GM19372 (cell line): ENCODE results near the gene GANAB.
"Not testable (repeated sequence)": the region's sequence is repeated elsewhere in the genome, so short reads cannot be mapped to it uniquely, and the experiment has no call there.

Source experiments
- ATAC-seq: cut with Tn5 transposase; IDR thresholded peaks from one replicate; pipeline ENCODE4 v1.9.1; 2021; ENCODE audit warnings: mild to moderate bottlenecking, low read depth, moderate library complexity; ENCODE audit not compliant: unreplicated experiment

Gene GANAB

DNA sequence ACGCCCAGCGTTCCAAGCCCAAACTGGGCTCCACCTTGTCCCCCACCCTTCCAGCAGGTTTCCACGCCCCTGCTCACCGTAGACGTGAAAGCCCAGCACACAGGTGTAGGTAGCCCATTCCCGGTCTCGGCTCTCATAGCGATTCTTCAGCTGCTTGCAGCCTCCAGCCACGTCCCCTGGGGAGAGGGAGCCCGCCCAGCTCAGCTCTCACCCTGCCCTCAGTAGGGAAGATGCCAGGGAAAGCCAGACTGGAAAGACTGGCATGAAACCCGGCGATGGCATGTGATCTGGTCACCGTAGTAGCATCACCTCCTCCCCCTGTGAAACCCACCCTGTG is 43.4 kb downstream of the GANAB start:
- no peak for ATAC-seq

DNA sequence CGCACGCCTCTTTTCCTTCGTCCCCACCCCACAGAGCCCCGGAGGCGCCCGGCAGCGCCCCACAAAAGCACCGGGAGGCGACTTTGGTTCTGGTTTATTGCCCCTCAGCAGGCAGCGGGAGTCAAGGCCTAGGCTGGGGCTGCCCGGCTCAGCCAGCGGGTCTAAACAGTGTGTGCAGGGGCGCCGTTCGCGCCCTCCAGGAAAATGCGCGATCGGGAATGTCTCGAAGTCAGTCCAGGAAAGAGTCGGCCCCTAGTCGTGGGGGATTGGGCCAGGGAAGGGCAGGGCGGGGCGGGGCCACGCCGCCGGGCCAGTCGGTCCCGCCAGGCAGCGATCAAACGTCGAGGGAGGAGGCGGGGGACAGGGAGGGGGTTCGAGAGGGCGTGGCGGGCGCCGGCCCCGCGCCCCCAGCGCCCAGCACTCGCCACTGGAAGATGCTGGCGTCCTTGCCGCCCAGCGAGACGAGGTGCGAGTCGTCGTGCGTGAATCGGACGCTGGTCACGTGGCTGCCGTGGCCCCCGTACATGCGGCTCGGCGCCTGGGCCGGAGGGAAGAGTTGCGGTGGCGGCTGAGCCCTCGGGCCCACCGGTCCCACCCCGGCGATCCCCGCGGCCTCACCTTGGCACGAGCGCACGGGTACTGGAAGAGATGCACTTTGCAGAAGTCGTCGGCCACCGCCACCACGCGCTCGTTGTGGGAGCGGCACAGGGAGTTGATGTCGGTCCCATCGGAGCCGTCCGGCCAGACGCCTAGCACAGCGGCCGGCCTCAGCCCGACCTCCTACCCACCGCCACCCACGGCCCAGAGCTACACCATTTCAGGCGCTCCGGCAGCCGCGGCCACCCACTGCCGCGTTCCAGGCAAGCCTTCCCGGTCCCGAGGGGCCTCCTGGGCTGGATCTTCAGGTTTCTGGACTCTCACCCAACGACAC is 44.0 kb downstream of the GANAB start:
- ATAC-seq: no peak

- peak; percentile 74 for ATAC-seq
Observed at GRCh38 chr11:62601372-62602140, 44.9 kb downstream of the GANAB start, which contains the start of gene MTA2. Gene MTA2, minus strand, starts transcription at chr11:62601865. Its CDS starts 415 bp downstream, at chr11:62601450.

DNA sequence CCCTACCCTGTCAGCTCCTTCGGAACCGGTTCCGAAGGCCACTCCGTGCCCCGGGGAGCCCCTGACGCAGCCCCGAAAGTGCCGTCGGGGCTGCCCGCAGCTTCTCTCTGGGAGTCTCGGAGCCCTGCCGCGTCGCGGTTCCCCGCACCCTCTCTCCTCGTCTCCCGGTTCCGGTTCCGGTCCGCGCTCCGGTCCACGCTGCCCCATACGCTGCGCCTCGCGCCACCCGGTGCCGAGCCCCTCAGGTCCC is 45.4 kb downstream of the GANAB start:
- ATAC-seq: no peak

DNA sequence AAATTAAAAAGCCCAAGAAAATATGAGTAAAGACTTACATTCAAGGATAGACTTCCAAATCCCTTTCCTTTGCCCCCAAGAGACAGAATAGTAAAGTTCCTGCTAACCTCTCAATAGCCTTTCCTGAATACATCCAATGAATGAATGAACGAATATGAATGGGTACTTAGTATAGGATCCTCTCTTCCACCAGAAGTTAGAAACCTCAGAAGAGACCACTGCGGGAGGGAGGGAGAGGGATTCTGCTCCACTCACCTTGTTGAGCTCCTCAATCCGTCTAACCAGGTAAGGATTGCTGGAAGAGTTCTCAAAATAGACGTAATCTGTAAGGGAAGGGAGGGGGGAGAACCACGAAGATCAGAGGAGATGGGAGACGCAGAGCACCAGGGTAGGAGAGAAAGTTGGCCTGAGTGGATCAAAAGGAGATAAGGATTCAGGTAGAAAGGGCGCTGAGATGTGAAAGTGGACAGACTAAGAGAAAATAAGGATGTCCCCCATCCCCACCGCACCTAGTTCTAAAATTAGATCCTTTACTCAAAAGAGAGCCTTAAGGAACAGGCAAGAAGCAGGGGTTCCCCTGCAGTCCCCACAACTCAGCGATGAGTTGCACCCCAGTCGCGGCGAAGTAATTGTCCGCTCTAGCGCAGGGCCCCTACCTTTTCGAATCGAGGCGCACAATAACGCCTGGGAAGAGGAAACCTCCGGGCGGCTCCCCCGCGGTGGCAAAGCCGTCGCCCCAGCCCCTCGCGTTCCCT is 45.9 kb downstream of the GANAB start:
- no peak for ATAC-seq

DNA sequence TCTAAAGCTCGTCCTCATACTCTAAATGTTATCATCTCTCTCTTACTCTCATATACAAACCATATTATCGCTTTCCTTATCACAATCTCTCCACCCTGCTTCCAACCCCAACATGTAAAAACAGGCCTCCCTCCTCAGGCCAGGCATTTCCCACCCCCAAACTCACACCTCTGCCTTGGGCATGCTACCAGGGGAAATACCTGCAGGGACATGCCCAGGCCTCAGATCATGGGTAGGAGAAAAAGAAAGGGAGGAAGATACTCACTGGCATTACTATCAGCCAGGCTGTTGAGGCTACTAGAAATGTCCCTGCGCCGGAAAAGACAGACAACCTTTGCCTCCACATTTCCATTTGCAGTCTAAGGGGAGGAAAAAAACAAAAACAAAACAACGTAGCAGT is 46.5 kb downstream of the GANAB start:
- no peak for ATAC-seq

- no peak for ATAC-seq
Observed at GRCh38 chr11:62599069-62599696, 47.2 kb downstream of the GANAB start.

- ATAC-seq: no peak
Observed at GRCh38 chr11:62595124-62595523, 51.3 kb downstream of the GANAB start.

DNA sequence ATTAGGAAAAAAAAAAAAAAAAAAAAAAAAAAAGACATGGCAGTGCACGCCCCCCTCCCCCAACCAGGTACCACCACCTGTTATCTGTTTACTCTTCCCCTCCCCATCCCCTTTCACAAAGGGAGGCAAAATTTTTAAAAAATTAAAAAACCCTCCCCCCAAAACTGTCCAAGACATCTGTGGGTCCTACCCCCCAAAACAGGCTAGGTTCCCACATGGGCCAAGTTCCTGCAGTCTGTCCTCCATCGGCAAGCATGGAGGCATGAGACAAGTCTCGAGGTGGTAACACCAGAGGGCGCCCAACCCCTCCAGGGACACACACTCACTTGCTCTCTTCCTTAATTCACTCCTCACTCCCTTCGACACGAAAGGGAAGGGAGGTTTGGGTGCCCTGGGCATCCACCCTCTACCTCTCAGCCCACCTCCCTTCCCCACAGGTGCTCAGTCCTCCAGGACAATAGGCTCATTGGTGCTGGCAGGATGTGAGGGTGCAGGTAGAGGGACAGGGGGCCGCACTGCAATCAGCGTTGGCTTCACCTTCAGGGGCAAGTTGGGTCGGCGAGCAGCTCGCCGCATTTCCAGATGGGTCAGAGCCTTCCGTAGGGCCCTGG is 52.9 kb downstream of the GANAB start:
- ATAC-seq: no peak

DNA sequence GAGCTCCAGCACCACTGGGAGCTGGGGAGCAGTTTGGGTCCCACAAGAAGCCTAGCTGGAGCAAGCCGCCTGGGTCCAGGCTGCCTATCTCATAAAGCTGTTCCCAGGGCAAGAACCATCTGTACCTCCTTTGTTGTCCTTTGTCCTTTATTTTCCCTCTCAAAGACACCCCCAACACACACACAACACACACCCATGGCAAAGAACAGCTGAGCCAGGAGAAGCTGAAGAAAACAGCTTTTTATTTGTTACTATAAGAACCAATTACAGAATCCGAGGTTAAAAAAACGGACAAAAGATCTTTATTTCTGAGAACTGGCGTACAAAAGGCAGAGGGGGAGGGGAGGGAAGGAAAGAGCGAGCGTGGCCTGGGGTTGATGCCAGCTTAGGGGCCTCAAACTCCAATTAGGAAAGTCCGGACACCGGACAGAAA is 53.4 kb downstream of the GANAB start:
- ATAC-seq: no peak

DNA sequence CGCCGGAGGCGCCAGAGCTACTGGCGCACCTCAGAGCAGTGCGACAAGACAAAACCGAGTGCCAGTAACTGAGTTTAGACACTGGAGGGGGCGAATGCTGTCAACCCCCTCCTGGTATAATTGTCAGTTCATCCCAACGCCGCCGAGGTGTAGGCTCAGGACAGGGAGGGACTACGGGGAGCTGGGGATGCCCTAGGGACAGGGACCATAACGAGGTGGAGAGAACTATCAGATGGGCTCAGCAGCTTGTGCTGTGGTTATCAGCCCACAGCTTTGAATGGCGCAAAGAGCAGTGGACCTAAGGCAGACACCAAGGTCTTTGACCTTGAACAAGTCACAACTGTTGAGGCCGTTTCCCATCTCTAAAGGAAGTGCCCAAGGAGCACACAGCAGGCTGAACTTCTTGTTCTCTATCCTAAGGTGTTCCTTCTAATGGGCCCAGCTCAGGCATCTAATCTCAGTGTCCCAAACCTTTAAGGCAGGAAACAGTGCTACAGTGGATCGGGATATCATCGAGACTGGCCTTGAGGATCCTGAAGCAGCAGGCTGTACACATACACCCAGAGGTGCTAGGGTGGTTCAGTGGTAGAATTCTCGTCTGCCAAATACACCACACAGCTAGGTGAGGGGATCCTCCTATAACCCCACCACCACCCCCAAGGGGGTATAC is 54.1 kb downstream of the GANAB start:
- peak; percentile 7 for ATAC-seq

- ATAC-seq: peak; percentile 88
Observed at GRCh38 chr11:62591448-62592145, 54.8 kb downstream of the GANAB start, which contains the start of gene TUT1. Gene TUT1, minus strand, starts transcription at chr11:62591523. Its CDS starts 38 bp downstream, at chr11:62591485.

- ATAC-seq: no peak
Observed at GRCh38 chr11:62588966-62589637, 57.3 kb downstream of the GANAB start.

DNA sequence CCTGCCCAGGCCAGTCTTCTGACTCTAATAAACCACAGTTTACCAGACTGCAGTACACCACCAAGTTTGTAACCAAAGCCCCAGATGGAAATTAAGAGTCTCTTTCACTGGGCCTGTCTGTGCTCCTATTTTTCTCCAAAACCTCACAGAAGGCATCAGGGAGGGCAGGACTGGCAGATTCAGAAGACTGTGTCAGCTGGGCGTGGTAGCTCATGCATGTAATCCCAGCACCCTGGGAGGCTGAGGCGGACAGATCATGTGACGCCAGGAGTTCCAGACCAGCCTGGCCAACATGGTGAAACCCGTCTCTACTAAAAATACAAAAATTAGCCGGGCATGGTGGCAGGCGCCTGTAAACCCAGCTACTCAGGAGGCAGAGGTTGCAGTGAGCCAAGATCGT is 61.1 kb downstream of the GANAB start:
- not testable (repeated sequence) for ATAC-seq

GRCh38 chr11:62581735-62582134 is 64.7 kb downstream of the GANAB start:
- ATAC-seq: not testable (repeated sequence)

DNA sequence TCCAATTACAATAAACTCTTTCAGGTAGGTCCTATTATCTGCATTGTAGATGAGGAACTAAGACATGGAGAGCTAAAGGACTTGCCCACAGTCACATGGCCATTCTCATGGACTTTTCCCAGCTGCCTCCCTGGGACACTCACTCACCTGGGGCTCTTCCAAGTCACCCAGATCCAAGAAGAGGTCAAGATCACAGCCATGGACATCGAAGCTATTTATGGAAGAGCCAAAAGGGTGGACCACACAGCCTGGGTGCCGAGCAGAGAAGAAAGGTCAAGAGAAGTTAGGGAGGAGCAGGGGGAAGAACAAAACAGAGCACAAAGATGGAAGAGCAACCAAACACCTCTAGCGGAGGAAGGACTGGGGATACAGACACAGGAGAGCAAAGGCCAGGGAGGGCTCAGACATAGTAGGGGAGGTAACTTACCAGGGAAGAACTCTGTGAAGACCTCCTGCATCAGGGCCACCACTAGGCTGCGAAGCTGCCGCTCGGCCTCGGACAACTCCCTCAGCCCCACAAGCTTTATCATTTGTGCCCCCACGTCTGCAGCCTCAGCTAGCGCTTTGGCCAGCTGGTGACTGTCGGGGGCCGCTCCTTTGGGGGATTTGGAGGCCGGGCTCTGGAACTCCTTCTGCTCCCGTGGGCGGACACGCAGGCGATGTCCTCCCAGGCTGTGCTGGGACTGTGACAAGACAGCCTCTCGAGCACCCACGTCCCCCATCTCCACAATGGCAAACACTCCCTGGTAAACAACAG is 65.3 kb downstream of the GANAB start:
- no peak for ATAC-seq

DNA sequence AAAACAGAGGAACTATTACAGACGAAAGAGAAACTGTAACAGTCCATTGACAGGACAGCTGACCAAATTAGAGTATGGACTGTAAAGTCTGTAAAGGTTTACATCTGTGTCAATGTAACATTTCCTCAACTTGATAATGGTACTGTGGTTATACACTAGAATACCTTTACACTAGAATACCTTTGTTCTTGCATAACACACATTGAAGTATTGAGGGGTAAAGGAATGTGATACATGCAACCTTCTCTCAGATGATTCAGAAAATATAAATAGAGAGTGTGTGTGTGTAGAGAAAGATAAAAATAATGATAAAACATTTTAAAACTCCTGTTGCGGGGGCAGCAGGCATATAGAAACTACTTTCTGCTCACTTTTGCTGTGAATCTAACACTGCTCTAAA is 67.2 kb downstream of the GANAB start:
- no peak for ATAC-seq

DNA sequence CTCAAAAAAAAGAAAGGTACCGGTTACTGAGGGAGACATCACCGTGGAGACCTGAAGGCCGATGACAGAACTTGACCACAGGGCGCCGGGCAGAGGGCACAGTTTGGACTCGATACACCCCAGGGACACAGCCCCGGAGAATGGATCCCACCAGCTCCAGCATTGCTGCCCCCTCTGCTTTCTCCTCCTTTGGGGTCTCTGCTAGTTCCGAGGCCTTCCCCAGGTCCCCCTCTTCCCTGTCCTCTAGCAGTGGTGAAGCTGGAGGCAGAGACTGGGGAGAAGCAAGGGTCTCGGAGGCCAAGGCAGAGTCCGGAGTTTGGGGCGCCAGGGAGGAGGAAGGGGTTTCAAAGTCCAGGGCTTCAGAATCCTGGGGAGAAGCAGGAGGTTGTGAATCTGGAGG is 67.9 kb downstream of the GANAB start:
- ATAC-seq: no peak
